RWPE2 (cell line): Measurements from ENCODE around the gene NSF.

ENCODE experiments used
- ATAC-seq: fragments of 200-7000 bp; cut with Tn5 transposase; 3 replicates; pipeline ENCODE4 v1.9.1; 2021; ENCODE audit warnings: low read depth
- DNase-seq: peaks from one replicate; pipeline ENCODE4 v3.0.0-alpha.2; 2020; ENCODE audit warnings: low spot score
- H3K27ac ChIP-seq: fragments of 450-650 bp; 2 replicates; pipeline ENCODE4 v1.5.1; 2017; ENCODE audit warnings: mild to moderate bottlenecking; ENCODE audit not compliant: poor library complexity, severe bottlenecking
- H3K27me3 ChIP-seq: fragments of 250-450 bp; sonication (Bioruptor Pico); 2 replicates; pipeline ENCODE4 v1.5.1; 2021; ENCODE audit warnings: mild to moderate bottlenecking, moderate library complexity; ENCODE audit not compliant: insufficient read depth, poor library complexity, severe bottlenecking
- H3K36me3 ChIP-seq: fragments of 250-450 bp; sonication (Bioruptor Pico); 2 replicates; pipeline ENCODE4 v1.5.1; 2020; ENCODE audit warnings: low read depth, mild to moderate bottlenecking, moderate library complexity
- H3K4me1 ChIP-seq: fragments of 250-450 bp; sonication (Bioruptor Pico); 2 replicates; pipeline ENCODE4 v1.5.1; 2021; ENCODE audit warnings: mild to moderate bottlenecking, moderate library complexity; ENCODE audit not compliant: insufficient read depth, poor library complexity, severe bottlenecking
- H3K4me3 ChIP-seq: fragments of 250-450 bp; sonication (Bioruptor Pico); 2 replicates; pipeline ENCODE4 v1.5.1; 2021; ENCODE audit warnings: mild to moderate bottlenecking, moderate library complexity; ENCODE audit not compliant: severe bottlenecking
- H3K9me3 ChIP-seq: fragments of 250-450 bp; sonication (Bioruptor Pico); 2 replicates; pipeline ENCODE4 v1.5.1; 2021; ENCODE audit warnings: mild to moderate bottlenecking, moderate library complexity; ENCODE audit not compliant: severe bottlenecking
- CTCF ChIP-seq: fragments of 450-650 bp; IDR thresholded peaks from one replicate; pipeline ENCODE4 v1.5.1; 2017; ENCODE audit warnings: mild to moderate bottlenecking, moderate library complexity; ENCODE audit not compliant: poor library complexity, severe bottlenecking

The NSF gene

GRCh38 chr17:46717999-46718398 is 127.5 kb downstream of the NSF start:
- Histone ChIP-seq H3K4me3 (no peak overlapping the region), H3K36me3 (peaks cover 10% of the 10 kb centered on the region; the same call in 1 of the 2 replicates), H3K27ac (no peak overlapping the region), H3K9me3 (no peaks in the 10 kb centered on the region), H3K27me3 (no peaks in the 10 kb centered on the region), H3K4me1 (peaks cover 3% of the 10 kb centered on the region)
- DNase-seq (no peak), ATAC-seq (no peak)
- TF ChIP-seq CTCF: no peak

GRCh38 chr17:46719891-46720290 is 129.4 kb downstream of the NSF start:
- no peaks in the 10 kb centered on the region for H3K9me3 ChIP-seq
- no peak overlapping the region for H3K4me3 ChIP-seq
- H3K36me3 ChIP-seq: peaks cover 9% of the 10 kb centered on the region; the same call in 1 of the 2 replicates
- no peak for ATAC-seq
- H3K27ac ChIP-seq: no peak overlapping the region
- no peaks in the 10 kb centered on the region for H3K27me3 ChIP-seq
- peaks cover 3% of the 10 kb centered on the region for H3K4me1 ChIP-seq
- no peak for TF ChIP-seq CTCF
- no peak for DNase-seq

- TF ChIP-seq CTCF: no peak
- no peaks in the 10 kb centered on the region for H3K27me3 ChIP-seq
- H3K36me3 ChIP-seq: peaks cover 9% of the 10 kb centered on the region; the same call in 1 of the 2 replicates
- ATAC-seq (no peak), DNase-seq (no peak)
- no peaks in the 10 kb centered on the region for H3K9me3 ChIP-seq
- H3K27ac ChIP-seq: no peak overlapping the region
- H3K4me1 ChIP-seq: peaks cover 3% of the 10 kb centered on the region
- H3K4me3 ChIP-seq: no peak overlapping the region
Measured at GRCh38 chr17:46720408-46720807, 129.9 kb downstream of the NSF start.

- H3K27me3 ChIP-seq: no peaks in the 10 kb centered on the region
- DNase-seq (no peak), ATAC-seq (no peak)
- no peak overlapping the region for H3K4me3 ChIP-seq
- no peak for TF ChIP-seq CTCF
- peaks cover 14% of the 10 kb centered on the region for H3K4me1 ChIP-seq
- H3K9me3 ChIP-seq: no peaks in the 10 kb centered on the region
- H3K27ac ChIP-seq: no peak overlapping the region
- 0 out of 2 replicates have a peak, but pooled peaks cover 7% of the 10 kb centered on the region for H3K36me3 ChIP-seq
Measured at GRCh38 chr17:46722662-46723285, 132.3 kb downstream of the NSF start.

GRCh38 chr17:46726206-46726605 is 135.7 kb downstream of the NSF start:
- no peak for TF ChIP-seq CTCF
- Histone ChIP-seq H3K27me3 (no peaks in the 10 kb centered on the region), H3K4me1 (peaks cover 32% of the 10 kb centered on the region), H3K9me3 (no peaks in the 10 kb centered on the region), H3K27ac (no peak overlapping the region), H3K4me3 (no peak overlapping the region), H3K36me3 (peaks cover 7% of the 10 kb centered on the region; the same call in 1 of the 2 replicates)
- DNase-seq (no peak), ATAC-seq (no peak)
